ENCODE data around the gene SLC35F1. TPM values are rescaled to one million over a fixed set of nuclear protein-coding genes. Genes with fewer than 3 reads are reported as not detected.

SLC35F1 gene
- total RNA-seq, 1 experiment from 2014 or later, result 4.3 TPM

DNA sequence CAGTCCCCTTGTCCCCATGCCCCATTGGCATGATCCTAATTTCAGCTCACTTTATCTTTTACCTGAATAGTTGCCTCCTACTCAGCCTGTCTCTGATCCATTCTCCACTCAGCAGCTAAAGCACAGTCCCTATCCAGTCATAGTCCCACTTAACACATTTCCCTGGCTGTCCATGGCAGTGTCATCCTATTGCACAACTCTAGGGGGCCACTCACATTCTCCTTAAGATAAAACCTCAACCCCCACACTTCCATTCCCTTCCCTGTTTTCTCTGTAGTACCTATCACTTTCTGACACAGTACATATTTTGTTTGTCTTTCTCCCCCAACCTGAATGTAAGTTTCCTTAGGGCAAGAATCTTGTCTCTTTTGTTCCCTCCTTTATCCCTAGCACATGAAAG is 420.2 kb downstream of the SLC35F1 start:
- H2AK5ac ChIP-seq (ENCODE audit: insufficient read length, low read length), result no peak overlapping the region
- no peaks in the 10 kb centered on the region for H4K20me1 ChIP-seq (ENCODE audit: control insufficient read depth, insufficient read depth, insufficient read length)
- H3K4me1 ChIP-seq (ENCODE audit: insufficient read depth, low read length), result peaks cover 6% of the 10 kb centered on the region; the same call in 1 of the 2 replicates
- H3K18ac ChIP-seq (ENCODE audit: insufficient read length, low read depth, low read length), result no peak overlapping the region
- Mint-ChIP-seq H3K4me1 (peaks cover 10 to 15% of the 10 kb centered on the region in 2 experiments), H3K27me3 (ENCODE audit: low read depth) (no peaks in the 10 kb centered on the region), H3K4me3 (no peak overlapping the region), H3K9me3 (no peaks in the 10 kb centered on the region), H3K27ac (no peak overlapping the region), H3K36me3 (ENCODE audit: insufficient read depth in 1 of 3, low read depth in 3 of 3) (no peaks in the 10 kb centered on the region; a peak in 1 of 7 replicates)
- H3K23ac ChIP-seq (ENCODE audit: insufficient read length, low read depth, low read length), result no peak overlapping the region
- H3K23me2 ChIP-seq (ENCODE audit: insufficient read length, low read depth, low read length, poor library complexity, severe bottlenecking), result no peaks in the 10 kb centered on the region
- H3K27ac ChIP-seq (ENCODE audit: insufficient read length, low read depth, low read length), result no peak overlapping the region
- no peaks in the 10 kb centered on the region for H3K27me3 ChIP-seq (ENCODE audit: insufficient read depth, low read length)
- H4K8ac ChIP-seq (replicated peaks; ENCODE audit: insufficient read length, low read depth, low read length), result no peak overlapping the region
- no peak overlapping the region for H3T11ph ChIP-seq (ENCODE audit: low read length)
- H3K79me2 ChIP-seq (ENCODE audit: insufficient read depth, low read length), result no peaks in the 10 kb centered on the region
- H2BK20ac ChIP-seq (ENCODE audit: low read depth, low read length, poor library complexity, severe bottlenecking), result no peak overlapping the region
- no peaks in the 10 kb centered on the region for H3K79me1 ChIP-seq (ENCODE audit: insufficient read depth, low read depth, low read length, poor library complexity, severe bottlenecking)
- no peak overlapping the region for H2AFZ ChIP-seq (ENCODE audit: low read length)
- no peak overlapping the region for H3K4ac ChIP-seq (ENCODE audit: low read depth, low read length)
- H2BK12ac ChIP-seq (ENCODE audit: insufficient read length, low read depth, low read length), result no peak overlapping the region
- TF ChIP-seq, protein P1, sequence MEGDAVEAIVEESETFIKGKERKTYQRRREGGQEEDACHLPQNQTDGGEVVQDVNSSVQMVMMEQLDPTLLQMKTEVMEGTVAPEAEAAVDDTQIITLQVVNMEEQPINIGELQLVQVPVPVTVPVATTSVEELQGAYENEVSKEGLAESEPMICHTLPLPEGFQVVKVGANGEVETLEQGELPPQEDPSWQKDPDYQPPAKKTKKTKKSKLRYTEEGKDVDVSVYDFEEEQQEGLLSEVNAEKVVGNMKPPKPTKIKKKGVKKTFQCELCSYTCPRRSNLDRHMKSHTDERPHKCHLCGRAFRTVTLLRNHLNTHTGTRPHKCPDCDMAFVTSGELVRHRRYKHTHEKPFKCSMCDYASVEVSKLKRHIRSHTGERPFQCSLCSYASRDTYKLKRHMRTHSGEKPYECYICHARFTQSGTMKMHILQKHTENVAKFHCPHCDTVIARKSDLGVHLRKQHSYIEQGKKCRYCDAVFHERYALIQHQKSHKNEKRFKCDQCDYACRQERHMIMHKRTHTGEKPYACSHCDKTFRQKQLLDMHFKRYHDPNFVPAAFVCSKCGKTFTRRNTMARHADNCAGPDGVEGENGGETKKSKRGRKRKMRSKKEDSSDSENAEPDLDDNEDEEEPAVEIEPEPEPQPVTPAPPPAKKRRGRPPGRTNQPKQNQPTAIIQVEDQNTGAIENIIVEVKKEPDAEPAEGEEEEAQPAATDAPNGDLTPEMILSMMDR (conservative IDR thresholded peaks at IDR 0.05), result 0 out of 3 replicates have a peak, but pooled peaks have one; percentile 17
- H3K14ac ChIP-seq (ENCODE audit: insufficient read depth, low read length), result no peak overlapping the region
- no peak overlapping the region for H4K91ac ChIP-seq (ENCODE audit: insufficient read length, low read depth, low read length)
- no peak overlapping the region for H2BK15ac ChIP-seq (ENCODE audit: low read depth, low read length)
- no peak overlapping the region for H4K5ac ChIP-seq (ENCODE audit: insufficient read length, low read depth, low read length)
- no peaks in the 10 kb centered on the region for H3K9me3 ChIP-seq (ENCODE audit: control insufficient read depth, low read depth, low read length)
- no peak overlapping the region for H2BK120ac ChIP-seq (ENCODE audit: low read depth, low read length, poor library complexity, severe bottlenecking)
- no peak overlapping the region for H3K56ac ChIP-seq (ENCODE audit: insufficient read length, low read depth, low read length)
- H3K9ac ChIP-seq (ENCODE audit: extremely low read depth, insufficient read length, low read length), result no peak overlapping the region
- H2BK5ac ChIP-seq (ENCODE audit: insufficient read length, low read length), result no peak overlapping the region
- no peak for DNase-seq
- H3K4me2 ChIP-seq (ENCODE audit: insufficient read depth, insufficient read length, low read length), result no peak overlapping the region
